Astrocyte (in vitro differentiated cells and primary cell): ENCODE measurements around the gene RBFOX2. TPM values are rescaled to one million over a fixed set of nuclear protein-coding genes. Genes with fewer than 3 reads are reported as not detected.

ENCODE experiments used
- DNase-seq: peaks from one replicate; pipeline ENCODE4 v3.0.0-alpha.2; 2010; ENCODE audit warnings: low read depth
- FAIRE-seq: peaks from 2 replicates; lab custom pipeline; 2011; peaks lifted over from hg19 to GRCh38; lab: Jason Lieb, UNC
- H2AFZ ChIP-seq: 2 replicates; pipeline ENCODE4 v1.6.0; 2012; ENCODE audit warnings: low read depth, low read length, inconsistent platforms
- H3K27ac ChIP-seq: 2 replicates; pipeline ENCODE4 v1.5.1; 2011; ENCODE audit warnings: low read depth, low read length, inconsistent platforms
- H3K27me3 ChIP-seq: 2 replicates; pipeline ENCODE4 v1.6.0; 2011; ENCODE audit warnings: low read length, inconsistent platforms; ENCODE audit not compliant: insufficient read depth
- H3K36me3 ChIP-seq: 2 replicates; pipeline ENCODE4 v1.5.1; 2011; ENCODE audit warnings: low read length, inconsistent platforms; ENCODE audit not compliant: insufficient read depth
- H3K4me1 ChIP-seq: 2 replicates; pipeline ENCODE4 v1.5.1; 2011; ENCODE audit warnings: low read length, inconsistent platforms; ENCODE audit not compliant: insufficient read depth
- H3K4me2 ChIP-seq: 2 replicates; pipeline ENCODE4 v1.6.0; 2012; ENCODE audit warnings: low read length, inconsistent platforms
- H3K4me3 ChIP-seq: 2 replicates; pipeline ENCODE4 v1.5.1; 2011; ENCODE audit warnings: low read depth, mild to moderate bottlenecking, low read length, inconsistent platforms; ENCODE audit not compliant: insufficient read depth
- H3K79me2 ChIP-seq: 2 replicates; pipeline ENCODE4 v1.6.0; 2012; ENCODE audit warnings: mild to moderate bottlenecking, low read length, inconsistent platforms; ENCODE audit not compliant: insufficient read depth
- H3K9ac ChIP-seq: 2 replicates; pipeline ENCODE4 v1.6.0; 2012; ENCODE audit warnings: mild to moderate bottlenecking, low read length, inconsistent platforms
- H3K9me3 ChIP-seq: 2 replicates; pipeline ENCODE4 v1.5.1; 2012; ENCODE audit warnings: low read depth, mild to moderate bottlenecking, low read length, inconsistent platforms; ENCODE audit not compliant: insufficient read depth
- H4K20me1 ChIP-seq: 2 replicates; pipeline ENCODE4 v1.6.0; 2012; ENCODE audit warnings: low read length, inconsistent platforms; ENCODE audit not compliant: insufficient read depth
- H3K27ac Mint-ChIP-seq: one replicate; pipeline ENCODE4 v1.8.0; 2021; ENCODE audit warnings: mild to moderate bottlenecking, mixed read lengths; ENCODE audit not compliant: unreplicated experiment
- H3K27me3 Mint-ChIP-seq: one replicate; pipeline ENCODE4 v1.8.0; 2021; ENCODE audit warnings: low read depth, mixed read lengths; ENCODE audit not compliant: unreplicated experiment
- H3K36me3 Mint-ChIP-seq: one replicate; pipeline ENCODE4 v1.8.0; 2021; ENCODE audit warnings: low read depth, mixed read lengths; ENCODE audit not compliant: unreplicated experiment
- H3K4me1 Mint-ChIP-seq: one replicate; pipeline ENCODE4 v1.8.0; 2021; ENCODE audit warnings: low read depth, mixed read lengths; ENCODE audit not compliant: unreplicated experiment
- H3K4me3 Mint-ChIP-seq: one replicate; pipeline ENCODE4 v1.8.0; 2021; ENCODE audit warnings: mild to moderate bottlenecking, moderate library complexity, mixed read lengths; ENCODE audit not compliant: unreplicated experiment
- H3K9me3 Mint-ChIP-seq: one replicate; pipeline ENCODE4 v1.8.0; 2021; ENCODE audit warnings: mild to moderate bottlenecking, mixed read lengths; ENCODE audit not compliant: unreplicated experiment
- CTCF ChIP-seq: IDR thresholded peaks from 2 replicates; pipeline ENCODE4 v1.5.1; 2011; ENCODE audit warnings: low read depth, mild to moderate bottlenecking, inconsistent platforms, low read length, moderate library complexity; ENCODE audit not compliant: insufficient read depth
- EZH2 ChIP-seq: IDR thresholded peaks from 2 replicates; pipeline ENCODE4 v1.6.1; 2012; ENCODE audit warnings: mild to moderate bottlenecking, low read length, inconsistent platforms; ENCODE audit not compliant: insufficient read depth
- total RNA-seq: library from RNA; stranded (reverse); gene quantifications from 2 replicates; pipeline ENCODE4 v1.2.1, GENCODE V29; 2021

Gene RBFOX2
- total RNA-seq, 1 donor from 2014 or later: 169 TPM

- H4K20me1 ChIP-seq: peaks cover 52% of the 10 kb centered on the region
- DNase-seq: no peak
- H3K36me3 Mint-ChIP-seq: no peaks in the 10 kb centered on the region
- no peaks in the 10 kb centered on the region for H3K27me3 Mint-ChIP-seq
- no peak for FAIRE-seq
- H3K4me3 ChIP-seq: no peak overlapping the region
- H3K4me1 Mint-ChIP-seq: peaks cover 15% of the 10 kb centered on the region
- H3K79me2 ChIP-seq: peaks cover 82% of the 10 kb centered on the region
- no peaks in the 10 kb centered on the region for H3K9me3 ChIP-seq
- H3K27ac ChIP-seq: no peak overlapping the region
- H3K9ac ChIP-seq: no peak overlapping the region
- no peak overlapping the region for H2AFZ ChIP-seq
- H3K27ac Mint-ChIP-seq: no peak overlapping the region
- H3K36me3 ChIP-seq: no peaks in the 10 kb centered on the region
- no peak overlapping the region for H3K4me2 ChIP-seq
- H3K4me1 ChIP-seq: no peaks in the 10 kb centered on the region
- TF ChIP-seq EZH2 (no peak), CTCF (no peak)
- peaks cover 2% of the 10 kb centered on the region for H3K9me3 Mint-ChIP-seq
- no peaks in the 10 kb centered on the region for H3K27me3 ChIP-seq
- no peak overlapping the region for H3K4me3 Mint-ChIP-seq
Measured at GRCh38 chr22:35862697-35863096, 165.9 kb downstream of the RBFOX2 start.

DNA sequence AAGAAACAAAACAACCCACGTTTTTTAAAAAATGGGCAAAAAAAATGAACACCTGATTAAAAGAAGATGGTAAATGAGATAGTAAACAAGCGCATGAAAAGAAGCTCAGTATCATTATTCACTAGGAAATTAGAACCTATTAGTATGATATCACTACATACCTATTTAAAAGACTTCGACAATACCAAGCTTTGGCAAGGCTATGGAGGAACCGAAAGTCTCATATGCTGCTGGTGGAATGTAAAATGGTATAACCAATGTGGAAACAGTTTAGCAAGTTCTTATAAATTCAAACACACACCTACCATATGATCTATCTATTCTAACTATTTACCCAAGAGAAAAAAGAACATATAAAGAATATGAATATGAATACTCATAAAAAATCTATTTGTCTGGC lies 167.2 kb downstream of the RBFOX2 start:
- peaks cover 79% of the 10 kb centered on the region for H3K79me2 ChIP-seq
- peaks cover 14% of the 10 kb centered on the region for H3K4me1 Mint-ChIP-seq
- H4K20me1 ChIP-seq: peaks cover 60% of the 10 kb centered on the region

More for the DNA sequence above, 167.2 kb downstream of the RBFOX2 start:
- TF ChIP-seq CTCF (no peak), EZH2 (no peak)
- no peak overlapping the region for H3K9ac ChIP-seq
- no peaks in the 10 kb centered on the region for H3K36me3 Mint-ChIP-seq
- H3K36me3 ChIP-seq: no peaks in the 10 kb centered on the region
- H3K4me2 ChIP-seq: no peak overlapping the region
- no peak for FAIRE-seq
- no peak overlapping the region for H3K4me3 Mint-ChIP-seq
- H3K4me3 ChIP-seq: no peak overlapping the region
- H3K27ac Mint-ChIP-seq: no peak overlapping the region
- H2AFZ ChIP-seq: no peak overlapping the region
- no peaks in the 10 kb centered on the region for H3K4me1 ChIP-seq
- no peaks in the 10 kb centered on the region for H3K9me3 ChIP-seq
- no peak for DNase-seq
- peaks cover 2% of the 10 kb centered on the region for H3K9me3 Mint-ChIP-seq
- H3K27me3 Mint-ChIP-seq: no peaks in the 10 kb centered on the region
- no peak overlapping the region for H3K27ac ChIP-seq
- H3K27me3 ChIP-seq: no peaks in the 10 kb centered on the region
